ENCODE measurements around the gene CEMIP2.

GRCh38 chr9:71652480-71652879 is 115.8 kb downstream of the CEMIP2 start:
- TF ChIP-seq CTCF (conservative IDR thresholded peaks at IDR 0.05) (no peak), ZFX (IDR thresholded peaks at IDR 0.05) (no peak)

All from C4-2B (cell line).